ENCODE measurements around the gene AQR. TPM values are rescaled to one million over a fixed set of nuclear protein-coding genes. Genes with fewer than 3 reads are reported as not detected.

AQR gene
- total RNA-seq, 4 donors from 2014 or later = 6.3 to 13.1 (median 10.3) TPM

DNA sequence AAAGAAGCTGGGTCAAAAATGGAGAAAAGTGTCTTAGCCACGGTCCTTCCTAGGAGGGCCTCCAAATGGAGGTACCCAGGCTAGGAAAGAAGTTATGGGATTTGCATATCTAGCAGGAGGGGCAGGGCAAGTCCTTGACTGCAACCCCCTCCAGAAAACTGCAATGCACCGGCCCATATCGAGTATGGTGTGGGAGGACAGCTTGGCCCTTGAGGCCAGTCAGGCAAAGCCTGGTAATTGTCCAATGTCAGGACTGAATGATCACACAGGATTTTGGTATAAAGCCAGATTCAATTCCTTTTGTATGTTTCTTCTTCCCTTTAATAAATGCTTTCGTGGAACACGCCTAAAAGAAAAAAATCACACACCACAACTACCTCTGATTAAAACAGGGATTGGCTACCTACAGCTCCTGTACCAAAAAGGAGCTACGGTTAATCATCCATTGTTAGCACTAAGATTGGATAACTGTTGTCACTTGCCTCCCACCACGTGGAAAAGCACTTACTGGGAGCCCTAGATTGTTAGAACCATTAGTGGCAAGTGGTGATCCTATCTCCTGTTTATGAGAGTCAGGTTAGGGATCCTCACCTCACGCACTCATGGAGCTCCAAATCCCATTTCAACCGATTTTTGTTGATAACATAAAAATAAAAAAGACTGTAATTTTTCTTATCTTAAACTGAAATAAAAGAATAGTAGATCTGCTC, 17.4 kb upstream of the AQR start:
- Histone ChIP-seq H3K27ac (peak overlapping the region; percentile 92 to 97 (median 94)), H3K27me3 (no peaks in the 10 kb centered on the region), H3K9me3 (no peaks in the 10 kb centered on the region), H3K4me1 (peaks cover 27 to 35% of the 10 kb centered on the region in 2 donors), H3K36me3 (peaks cover 0 to 11% of the 10 kb centered on the region in 2 donors), H3K4me3 (peak overlapping the region; percentile 69 to 96 (median 86))
- intact Hi-C loops (cut with DNase I; ENCODE audit: low total_unique reads) = loop anchor here (5.0 to 10.0 kb wide), 3 partner anchors 760 to 1592 kb away; partner anchors contain the start of genes EMC4, EMC7 and PGBD4
- DNase-seq (no peak), ATAC-seq (peak in 1 of 2 donors; percentile 25)
- in situ Hi-C loops (cut with MboI; ENCODE audit: low sequenced_read_pairs in 4 of 4) = loop anchor here in 2 of 4 donors (25.0 kb wide), 3 partner anchors 625 to 775 kb away; partner anchors contain the start of genes EMC4 (in 1 of the 2), KATNBL1 (in 1 of the 2) and LPCAT4 (in 1 of the 2)
- peak in 1 of 2 donors; percentile 17 for TF ChIP-seq POLR2A (IDR thresholded peaks at IDR 0.05)
- TF ChIP-seq, protein P1, sequence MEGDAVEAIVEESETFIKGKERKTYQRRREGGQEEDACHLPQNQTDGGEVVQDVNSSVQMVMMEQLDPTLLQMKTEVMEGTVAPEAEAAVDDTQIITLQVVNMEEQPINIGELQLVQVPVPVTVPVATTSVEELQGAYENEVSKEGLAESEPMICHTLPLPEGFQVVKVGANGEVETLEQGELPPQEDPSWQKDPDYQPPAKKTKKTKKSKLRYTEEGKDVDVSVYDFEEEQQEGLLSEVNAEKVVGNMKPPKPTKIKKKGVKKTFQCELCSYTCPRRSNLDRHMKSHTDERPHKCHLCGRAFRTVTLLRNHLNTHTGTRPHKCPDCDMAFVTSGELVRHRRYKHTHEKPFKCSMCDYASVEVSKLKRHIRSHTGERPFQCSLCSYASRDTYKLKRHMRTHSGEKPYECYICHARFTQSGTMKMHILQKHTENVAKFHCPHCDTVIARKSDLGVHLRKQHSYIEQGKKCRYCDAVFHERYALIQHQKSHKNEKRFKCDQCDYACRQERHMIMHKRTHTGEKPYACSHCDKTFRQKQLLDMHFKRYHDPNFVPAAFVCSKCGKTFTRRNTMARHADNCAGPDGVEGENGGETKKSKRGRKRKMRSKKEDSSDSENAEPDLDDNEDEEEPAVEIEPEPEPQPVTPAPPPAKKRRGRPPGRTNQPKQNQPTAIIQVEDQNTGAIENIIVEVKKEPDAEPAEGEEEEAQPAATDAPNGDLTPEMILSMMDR (IDR thresholded peaks at IDR 0.05 in 4 of 5, conservative IDR thresholded peaks at IDR 0.05 in 1 of 5) = no peak

DNA sequence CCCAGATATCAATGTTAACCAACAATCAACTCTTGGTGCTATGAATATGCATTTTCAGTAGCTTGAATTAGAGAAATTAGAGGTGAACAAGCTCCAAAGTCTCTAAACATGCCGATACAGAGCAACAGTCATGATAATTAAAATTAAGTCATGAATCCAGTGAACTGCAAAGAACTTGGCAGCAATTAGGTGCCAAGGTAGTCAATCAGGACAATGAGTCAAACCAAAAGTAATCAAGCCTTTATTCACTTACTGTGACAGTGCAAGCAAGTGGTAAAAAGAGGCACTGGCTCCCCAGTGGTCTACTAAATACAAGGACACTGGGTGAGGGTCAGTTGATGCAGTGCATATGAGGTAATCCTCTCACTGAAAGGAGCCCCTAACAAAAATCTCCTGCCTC, 16.8 kb upstream of the AQR start:
- intact Hi-C loops (cut with DNase I; ENCODE audit: low total_unique reads) (loop anchor here (5.0 to 10.0 kb wide), 3 partner anchors 759 to 1592 kb away; partner anchors contain the start of genes EMC4, EMC7 and PGBD4), in situ Hi-C loops (cut with MboI; ENCODE audit: low sequenced_read_pairs in 4 of 4) (loop anchor here in 2 of 4 donors (25.0 kb wide), 3 partner anchors 624 to 774 kb away; partner anchors contain the start of genes EMC4 (in 1 of the 2), KATNBL1 (in 1 of the 2) and LPCAT4 (in 1 of the 2))
- Histone ChIP-seq H3K4me3 (peak overlapping the region; percentile 69 to 96 (median 86)), H3K4me1 (peaks cover 27 to 35% of the 10 kb centered on the region in 2 donors), H3K27ac (peak overlapping the region; percentile 92 to 97 (median 94)), H3K27me3 (no peaks in the 10 kb centered on the region), H3K36me3 (peaks cover 0 to 11% of the 10 kb centered on the region in 2 donors), H3K9me3 (no peaks in the 10 kb centered on the region)
- TF ChIP-seq, protein P1 (IDR thresholded peaks at IDR 0.05 in 4 of 5, conservative IDR thresholded peaks at IDR 0.05 in 1 of 5) = no peak
- no peak for TF ChIP-seq POLR2A (IDR thresholded peaks at IDR 0.05)
- DNase-seq (no peak), ATAC-seq (no peak)

DNA sequence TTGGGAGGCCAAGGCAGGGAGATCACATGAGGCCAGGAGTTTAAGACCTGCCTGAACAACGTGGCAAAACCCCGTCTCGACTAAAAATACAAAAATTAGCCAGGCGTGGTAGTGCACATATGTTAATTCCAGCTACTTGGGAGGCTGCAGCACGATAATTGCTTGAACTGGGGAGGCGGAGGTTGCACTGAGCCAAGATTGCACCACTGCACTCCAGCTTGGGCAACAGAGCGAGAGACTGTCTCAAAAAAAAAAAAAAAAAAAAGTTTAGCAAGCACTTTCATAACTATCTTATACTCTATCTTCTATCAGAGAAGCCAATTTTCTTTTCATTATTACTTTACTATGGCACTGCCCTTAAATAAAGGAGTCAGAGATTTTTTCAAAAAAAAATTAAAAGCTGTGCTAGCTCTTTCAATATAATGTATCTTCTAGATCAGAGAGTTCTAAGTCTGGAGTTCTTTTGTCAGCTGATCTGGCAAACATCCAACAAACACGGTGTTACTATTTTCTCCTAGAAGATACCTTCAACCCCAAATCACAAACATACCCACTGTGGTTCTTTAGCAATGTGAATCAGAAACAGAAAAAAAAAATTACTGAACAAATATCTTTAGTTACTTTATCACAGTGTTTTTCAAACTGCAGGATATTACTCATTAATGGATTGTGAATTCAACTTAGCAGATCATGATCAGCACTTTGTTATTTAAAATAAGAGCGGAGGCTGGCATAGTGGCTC, 15.5 kb upstream of the AQR start:
- no peaks in the 10 kb centered on the region for H3K27me3 ChIP-seq
- DNase-seq = peak in 1 of 2 donors; percentile 70
- TF ChIP-seq POLR2A (IDR thresholded peaks at IDR 0.05) = no peak
- TF ChIP-seq, protein P1 (IDR thresholded peaks at IDR 0.05 in 4 of 5, conservative IDR thresholded peaks at IDR 0.05 in 1 of 5) = no peak
- peak overlapping the region; percentile 92 to 97 (median 94) for H3K27ac ChIP-seq
- H3K4me1 ChIP-seq = peaks cover 27 to 35% of the 10 kb centered on the region in 2 donors
- H3K9me3 ChIP-seq = no peaks in the 10 kb centered on the region
- in situ Hi-C loops (cut with MboI; ENCODE audit: low sequenced_read_pairs in 4 of 4) = loop anchor here in 2 of 4 donors (25.0 kb wide), 3 partner anchors 623 to 773 kb away; partner anchors contain the start of genes EMC4 (in 1 of the 2), KATNBL1 (in 1 of the 2) and LPCAT4 (in 1 of the 2)
- peaks cover 0 to 11% of the 10 kb centered on the region in 2 donors for H3K36me3 ChIP-seq
- peak overlapping the region in 3 of 4 donors; percentile 11 to 69 (median 26) for H3K4me3 ChIP-seq
- intact Hi-C loops (cut with DNase I; ENCODE audit: low total_unique reads) = loop anchor here (5.0 to 10.0 kb wide), 3 partner anchors 758 to 1590 kb away; partner anchors contain the start of genes EMC4, EMC7 and PGBD4
- ATAC-seq = peak; percentile 35 to 48

DNA sequence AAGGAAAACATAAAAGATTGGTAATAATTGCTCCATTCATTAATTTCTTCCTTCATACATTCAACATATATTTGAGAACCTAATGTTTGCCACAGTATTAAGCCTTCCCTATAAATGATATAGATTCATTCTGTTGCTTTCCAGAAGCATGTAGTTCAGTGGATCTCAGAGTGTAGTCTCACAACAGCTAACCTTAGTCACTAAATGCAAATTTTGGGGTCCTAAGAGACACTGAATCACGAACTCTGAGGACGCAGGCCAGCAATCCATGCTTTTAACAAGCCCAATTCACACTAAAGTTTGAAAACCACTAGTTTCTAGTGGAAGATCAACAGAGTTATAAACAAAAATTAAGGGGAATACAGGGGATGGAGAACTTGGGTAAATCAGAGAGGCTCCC, 7.2 kb upstream of the AQR start:
- Histone ChIP-seq H3K4me1 (no peaks in the 10 kb centered on the region), H3K27me3 (no peaks in the 10 kb centered on the region), H3K9me3 (no peaks in the 10 kb centered on the region), H3K4me3 (no peak overlapping the region), H3K36me3 (no peaks in the 10 kb centered on the region), H3K27ac (no peak overlapping the region)
- ATAC-seq = no peak
- intact Hi-C loops (cut with DNase I; ENCODE audit: low total_unique reads) = no loop called here
- in situ Hi-C loops (cut with MboI; ENCODE audit: low sequenced_read_pairs in 4 of 4) = loop anchor here in 2 of 4 donors (25.0 kb wide), 3 partner anchors 614 to 764 kb away; partner anchors contain the start of genes EMC4 (in 1 of the 2), KATNBL1 (in 1 of the 2) and LPCAT4 (in 1 of the 2)
- TF ChIP-seq POLR2A (IDR thresholded peaks at IDR 0.05) = no peak
- TF ChIP-seq, protein P1 (IDR thresholded peaks at IDR 0.05 in 4 of 5, conservative IDR thresholded peaks at IDR 0.05 in 1 of 5) = no peak
- DNase-seq = no peak
